ENCODE results near the gene DOK5.

- no peak for TF ChIP-seq CTCF (IDR thresholded peaks at IDR 0.05; ENCODE audit: low read depth, low read length, poor library complexity, severe bottlenecking)
- TF ChIP-seq EZH2phosphoT487 (IDR thresholded peaks at IDR 0.05; ENCODE audit: borderline replicate concordance, low read length), result no peak
These were observed 50.7 kb downstream of the DOK5 start for GRCh38 chr20:54525916-54526590.

Measured in DOHH2 (cell line).